Medulla oblongata (tissue), 1 donor: ENCODE results near the gene PATJ.
"Not testable (repeated sequence)": the region's sequence is repeated elsewhere in the genome, so short reads cannot be mapped to it uniquely, and the experiment has no call there.

ENCODE experiments used
- DNase-seq: peaks from one replicate; pipeline ENCODE4 v3.0.0-alpha.2; 2015; ENCODE audit errors: extremely low spot score

PATJ gene

DNA sequence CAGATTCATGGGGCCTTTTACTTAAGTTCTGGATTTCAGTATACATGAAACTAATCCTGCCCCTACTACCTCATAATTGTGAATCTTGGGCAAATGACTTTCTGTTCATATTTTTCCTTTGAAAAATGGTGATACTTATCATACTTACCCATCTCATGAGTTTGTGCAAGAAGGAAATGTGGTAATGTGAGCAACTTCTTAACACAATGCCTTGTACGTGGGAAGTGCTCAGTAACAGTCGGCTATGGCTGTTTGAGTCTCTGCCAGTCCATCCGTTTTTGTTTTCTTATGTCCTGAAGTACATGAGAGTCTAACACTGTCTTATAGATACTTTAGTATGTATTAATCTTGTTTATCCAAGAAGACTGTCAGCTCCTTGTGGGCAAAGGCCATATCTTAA, 86.5 kb downstream of the PATJ start:
- DNase-seq = no peak

DNA sequence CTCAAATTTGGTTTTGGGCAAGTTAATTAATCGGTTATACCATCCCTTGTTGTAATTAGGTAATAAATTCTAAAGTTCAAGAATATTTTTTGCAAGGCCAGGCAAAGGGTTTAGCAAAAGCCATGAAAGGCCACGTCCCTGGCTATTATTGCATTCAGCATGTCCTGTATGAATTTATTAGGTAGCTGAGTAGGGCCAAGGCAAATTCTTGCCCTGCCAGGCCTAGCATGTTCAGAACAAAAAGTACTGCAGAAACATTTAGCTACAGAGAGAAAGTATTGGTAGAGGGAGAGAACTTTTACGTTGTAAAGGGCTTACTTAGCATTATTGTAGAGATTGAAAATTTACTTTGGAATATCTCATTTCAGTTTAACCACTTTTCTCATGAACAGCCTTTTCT, 94.4 kb downstream of the PATJ start:
- DNase-seq = no peak

DNA sequence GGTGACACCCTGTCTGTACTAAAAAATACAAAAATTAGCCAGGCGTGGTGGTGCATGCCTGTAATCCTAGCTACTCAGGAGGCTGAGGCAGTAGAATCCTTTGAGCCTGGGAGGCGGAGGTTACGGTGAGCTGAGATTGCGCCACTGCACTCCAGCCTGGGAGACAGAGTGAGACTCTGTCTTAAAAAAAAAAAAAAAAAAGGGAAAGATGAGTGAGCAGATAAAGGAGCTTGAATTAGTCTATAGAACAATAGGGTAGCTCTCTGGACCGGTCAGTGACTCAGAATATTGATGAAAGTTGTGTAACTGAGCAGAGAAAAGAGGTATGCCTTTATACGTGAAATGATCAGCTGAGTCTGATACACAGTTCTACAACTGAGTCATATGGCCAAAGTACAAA, 95.3 kb downstream of the PATJ start:
- not testable (repeated sequence) for DNase-seq

GRCh38 chr1:61839679-61840078, 97.4 kb downstream of the PATJ start:
- no peak for DNase-seq

DNA sequence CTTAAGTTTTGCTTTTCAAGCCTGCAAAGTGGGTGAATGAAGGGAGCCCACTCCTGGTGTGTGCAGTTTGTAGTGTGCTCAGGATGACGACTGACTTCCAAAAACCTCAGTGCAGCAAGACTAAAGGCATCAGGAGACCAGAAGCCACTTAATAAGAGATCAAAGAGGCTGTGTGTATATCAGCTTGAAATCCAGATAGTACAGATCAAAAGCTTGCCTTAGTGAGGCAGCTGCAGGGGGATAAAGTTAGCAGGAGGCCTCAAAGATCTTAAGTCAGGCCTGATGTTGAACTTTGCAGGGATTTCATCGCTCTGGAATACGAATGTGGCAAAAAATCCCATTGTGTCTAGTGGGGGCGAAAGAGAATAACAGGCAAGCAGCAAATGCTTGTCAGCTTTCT, 99.8 kb downstream of the PATJ start:
- DNase-seq = no peak

DNA sequence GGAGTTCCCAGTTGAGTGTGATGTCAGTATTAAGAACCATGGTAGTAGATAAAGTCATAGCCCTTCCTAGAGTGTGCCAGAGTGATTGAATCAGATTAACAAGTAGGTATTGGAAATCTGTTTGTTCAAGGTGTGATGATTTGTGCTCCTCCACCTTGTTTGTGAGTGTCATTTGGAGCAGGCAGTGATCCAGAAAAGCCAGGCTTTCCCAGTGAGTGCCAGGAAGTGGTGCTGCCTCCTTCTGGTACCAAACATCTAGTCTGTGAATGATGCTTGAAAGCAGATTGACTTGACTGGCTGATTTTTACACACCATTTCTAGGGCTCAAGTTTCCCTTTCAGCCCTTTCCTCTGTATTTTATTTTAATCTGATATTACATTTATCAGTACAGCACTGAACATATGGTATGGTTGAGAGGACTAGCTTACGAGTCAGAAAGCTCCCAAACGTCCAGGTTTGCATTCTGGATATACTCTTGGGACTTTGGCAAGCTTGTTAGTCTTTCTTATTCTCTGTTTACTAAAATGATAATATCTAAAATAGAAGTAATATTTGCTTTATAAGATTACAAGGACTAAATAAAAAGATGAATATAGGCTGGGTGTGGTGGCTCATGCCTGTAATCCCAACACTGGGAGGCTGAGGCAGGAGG, 100.7 kb downstream of the PATJ start:
- peak; percentile 43 for DNase-seq

DNA sequence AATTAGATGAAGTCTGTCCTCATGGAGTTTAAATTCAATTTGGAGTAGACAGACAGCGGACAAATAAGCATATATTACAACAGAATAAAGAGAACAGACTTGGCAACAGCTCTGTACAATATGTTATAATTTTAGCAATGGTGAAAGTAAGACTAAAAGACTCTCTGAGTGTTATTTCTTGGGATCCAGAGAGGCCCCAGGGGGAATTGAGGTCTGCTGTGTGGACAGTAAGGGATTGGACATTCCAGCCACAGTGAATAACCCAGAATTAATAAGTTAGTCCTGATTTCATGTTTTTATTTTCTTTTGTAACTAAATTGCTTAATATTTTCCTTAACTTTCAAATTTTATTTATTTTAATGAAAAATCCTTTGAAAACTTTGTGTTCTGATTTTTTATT, 101.7 kb downstream of the PATJ start:
- DNase-seq = no peak

DNA sequence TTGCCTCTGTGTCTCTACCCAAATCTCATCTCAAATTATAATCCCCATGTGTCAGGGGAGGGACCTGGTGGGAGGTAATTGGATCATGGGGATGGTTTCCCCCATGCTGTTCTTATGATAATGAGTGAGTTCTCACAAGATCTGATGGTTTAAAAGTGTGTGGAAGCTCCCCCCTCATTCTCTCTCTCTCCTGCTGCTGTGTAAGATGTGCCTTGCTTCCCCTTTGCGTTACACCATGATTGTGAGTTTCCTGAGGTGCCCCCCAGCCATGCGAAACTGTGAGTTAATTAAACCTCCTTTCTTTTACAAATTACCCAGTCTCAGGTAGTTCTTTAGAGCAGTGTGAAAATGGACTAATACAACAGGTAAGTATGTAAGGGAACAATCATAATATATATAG, 102.4 kb downstream of the PATJ start:
- not testable (repeated sequence) for DNase-seq

DNA sequence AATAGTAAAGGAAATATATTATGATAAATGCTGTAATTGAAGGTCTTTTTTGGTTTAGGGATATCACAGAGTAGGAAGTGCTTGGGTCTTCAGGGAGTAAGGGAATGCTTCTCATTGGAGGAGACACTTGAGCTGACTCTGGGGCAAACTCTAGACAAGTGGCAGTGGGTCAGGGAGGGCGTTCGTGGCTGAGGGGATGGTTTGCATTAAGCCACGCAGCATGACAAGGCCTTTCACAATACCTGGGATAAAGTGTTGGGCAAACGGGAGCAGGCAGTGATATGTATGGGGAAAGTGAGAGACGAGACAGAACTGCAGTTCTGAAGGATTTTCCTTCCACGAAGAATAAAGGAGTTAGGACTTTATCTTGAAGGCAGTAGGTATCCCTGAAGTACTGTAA, 109.0 kb downstream of the PATJ start:
- no peak for DNase-seq

DNA sequence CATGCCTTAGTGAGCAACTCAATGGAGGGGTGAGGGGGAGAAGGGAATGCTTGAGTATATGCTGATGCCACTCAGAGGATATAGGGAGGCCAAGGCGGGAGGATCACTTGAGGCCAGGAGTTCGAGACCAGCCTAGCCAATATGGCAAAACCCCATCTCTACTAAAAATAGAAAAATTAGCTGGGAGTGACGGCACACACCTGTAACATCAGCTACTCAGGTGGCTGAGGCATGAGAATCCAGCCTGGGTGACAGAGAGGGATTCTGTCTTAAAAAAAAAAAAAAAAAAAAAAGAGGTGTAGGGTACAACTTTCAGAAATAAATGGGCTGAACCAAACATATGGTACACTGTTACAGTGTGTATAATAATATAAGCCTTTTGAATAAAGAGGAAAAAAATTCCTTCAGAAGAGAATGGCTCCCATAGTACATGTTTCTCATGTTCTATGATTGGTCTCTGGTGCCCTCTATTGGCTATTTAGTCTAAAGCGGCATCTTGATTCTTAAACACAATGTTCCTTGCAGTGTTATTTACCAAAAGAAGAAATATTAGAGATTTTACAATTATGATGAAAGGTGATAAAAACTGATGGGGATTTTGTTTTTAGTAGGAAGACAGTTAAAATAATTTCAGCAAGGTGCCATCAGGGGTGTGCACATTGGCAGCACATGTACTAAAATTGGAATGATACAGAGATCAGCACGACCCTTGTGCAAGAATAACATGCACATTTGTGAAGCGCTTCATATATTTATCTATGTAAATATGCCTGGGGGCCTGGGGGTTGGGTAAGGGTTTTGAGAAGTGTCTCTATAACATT, 109.8 kb downstream of the PATJ start:
- DNase-seq = peak; percentile 85

GRCh38 chr1:61852670-61853015, 110.4 kb downstream of the PATJ start:
- no peak for DNase-seq

- DNase-seq = peak; percentile 7
These were observed 111.3 kb downstream of the PATJ start for GRCh38 chr1:61853583-61853982.

GRCh38 chr1:61864489-61864888, 122.2 kb downstream of the PATJ start:
- no peak for DNase-seq

DNA sequence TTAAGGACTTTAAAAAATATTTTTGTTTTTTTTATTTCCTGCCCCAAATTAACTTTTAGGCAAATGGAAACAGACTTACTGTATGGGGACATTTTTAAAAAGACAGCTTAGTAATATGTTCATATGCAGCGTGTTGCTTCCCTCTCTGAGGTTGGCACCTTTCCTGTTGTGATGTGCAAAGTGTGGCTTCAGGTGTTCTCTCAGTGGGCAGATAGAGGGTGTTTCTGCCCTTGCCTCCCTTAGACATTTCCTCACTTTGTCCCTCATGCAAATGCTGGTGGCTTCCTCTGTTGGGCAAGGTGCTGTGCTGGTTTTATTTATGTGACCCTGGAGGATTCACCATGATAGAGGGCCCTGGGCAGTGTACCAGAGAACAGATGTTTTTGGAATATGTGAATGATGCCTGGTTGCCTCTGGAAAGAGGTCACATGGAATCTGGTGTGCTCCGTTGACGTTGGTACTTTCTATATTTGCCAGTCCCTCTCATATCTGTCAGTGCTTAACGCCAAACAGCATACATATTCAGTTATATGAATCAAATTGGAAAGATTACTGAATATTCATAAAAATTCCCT, 123.5 kb downstream of the PATJ start:
- DNase-seq = no peak

GRCh38 chr1:61869691-61870109, 127.4 kb downstream of the PATJ start:
- no peak for DNase-seq

DNA sequence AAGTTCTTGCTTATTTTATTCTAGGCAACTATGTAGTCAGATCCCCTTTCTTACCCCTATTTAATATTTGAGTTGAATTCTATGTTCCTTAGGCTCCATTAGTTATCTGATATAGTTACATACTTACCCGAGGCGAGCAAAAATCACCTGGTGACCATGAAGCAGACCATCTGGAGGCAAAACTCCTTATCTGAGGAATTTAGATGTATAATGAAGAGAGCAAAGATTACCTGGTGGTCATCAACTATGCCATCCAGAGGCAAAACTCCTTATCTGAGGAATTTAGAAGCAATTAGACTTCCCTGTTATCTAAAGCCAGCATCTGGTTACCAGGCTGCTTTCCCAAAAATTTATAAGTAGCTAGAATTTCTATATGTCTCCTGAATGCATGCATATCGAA, 129.9 kb downstream of the PATJ start:
- DNase-seq = no peak

GRCh38 chr1:61873581-61873980, 131.3 kb downstream of the PATJ start:
- DNase-seq = no peak

GRCh38 chr1:61873994-61874393, 131.7 kb downstream of the PATJ start:
- DNase-seq = no peak

- no peak for DNase-seq
These were observed 132.9 kb downstream of the PATJ start for GRCh38 chr1:61875198-61875597.

GRCh38 chr1:61879887-61880474, 137.7 kb downstream of the PATJ start:
- not testable (repeated sequence) for DNase-seq

DNA sequence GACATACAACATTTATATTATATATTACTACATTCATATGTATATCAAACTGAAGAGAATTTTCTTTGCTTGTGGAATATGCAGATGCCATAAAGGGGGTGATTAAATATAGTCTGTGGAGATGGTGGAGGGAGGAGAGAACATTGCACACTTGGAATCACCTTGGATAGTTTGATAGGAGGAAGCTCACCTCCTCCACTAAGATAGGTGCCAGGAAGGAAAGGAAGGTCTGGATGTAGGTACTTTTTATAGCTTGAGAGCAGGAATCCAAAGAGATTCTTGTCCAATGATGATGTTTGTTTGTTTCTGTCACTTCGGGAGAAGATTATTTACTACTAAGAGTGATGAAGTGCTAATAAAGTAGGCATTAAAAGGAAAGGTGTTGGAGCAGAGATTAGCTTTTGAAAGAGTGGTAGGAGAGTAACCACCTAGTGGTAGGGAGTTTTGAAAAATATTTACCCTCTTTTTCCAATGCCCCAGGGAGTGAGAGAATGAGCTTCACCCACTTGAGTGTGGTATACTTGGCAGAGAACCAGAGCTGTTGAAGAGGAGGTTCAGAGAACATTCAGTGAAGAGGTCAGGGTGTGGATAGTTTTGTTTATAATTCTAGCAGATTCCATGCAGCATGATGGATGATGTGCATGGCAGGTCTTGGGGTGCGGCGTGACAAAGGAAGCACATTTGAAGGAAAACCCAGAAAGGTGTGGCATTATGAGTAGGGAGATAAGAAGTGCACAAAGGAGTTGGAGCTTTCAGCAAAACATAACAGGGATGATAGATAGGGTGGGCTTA, 145.0 kb downstream of the PATJ start:
- no peak for DNase-seq
